ENCODE measurements around the gene ASCC3. TPM values are rescaled to one million over a fixed set of nuclear protein-coding genes. Genes with fewer than 3 reads are reported as not detected.

Gene ASCC3
- total RNA-seq, 1 donor from 2014 or later, result 47.8 TPM

- Mint-ChIP-seq H3K4me3 (no peak overlapping the region), H3K36me3 (ENCODE audit: low read depth) (peaks cover 6% of the 10 kb centered on the region), H3K9me3 (no peaks in the 10 kb centered on the region), H3K27ac (no peak overlapping the region), H3K27me3 (no peaks in the 10 kb centered on the region), H3K4me1 (peaks cover 13% of the 10 kb centered on the region)
- ChIA-PET POLR2A (interaction anchor here (0.8 kb wide), 1 partner anchor 151 kb away, joined by 3 read pairs; the partner anchor contains the start of gene ASCC3), CTCF (interaction anchor here (1.0 kb wide), 1 partner anchor 10 kb away, joined by 5 read pairs; no protein-coding TSS in a partner anchor)
- no peak for TF ChIP-seq CTCF (IDR thresholded peaks at IDR 0.05)
- ATAC-seq (ENCODE audit: low read depth) (no peak), DNase-seq (no peak)
- intact Hi-C loops (cut with micrococcal nuclease), result loop anchor here (5.0 kb wide), 1 partner anchor 152 kb away; the partner anchor contains the start of gene ASCC3
Observed at GRCh38 chr6:100730001-100730980, 150.8 kb downstream of the ASCC3 start.

DNA sequence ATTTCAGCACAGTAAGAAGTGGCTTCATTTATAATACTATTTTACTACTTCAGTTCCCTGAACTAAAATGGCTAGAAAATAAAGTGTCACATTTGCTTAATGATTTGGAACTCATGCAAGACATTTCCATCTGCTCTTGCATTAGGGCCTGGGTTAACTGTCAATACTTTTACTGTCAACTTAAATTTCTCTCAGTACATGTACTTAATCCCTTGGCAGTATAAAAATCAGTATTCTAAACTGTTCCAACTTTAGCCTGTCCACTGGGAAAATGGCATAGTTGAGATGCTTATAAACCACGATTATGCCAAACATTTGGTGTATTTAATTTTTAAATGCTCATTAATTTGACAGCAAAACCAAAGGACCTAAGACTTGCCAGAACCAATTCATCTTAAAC is 154.5 kb downstream of the ASCC3 start:
- DNase-seq (no peak), ATAC-seq (ENCODE audit: low read depth) (no peak)
- intact Hi-C loops (cut with micrococcal nuclease), result no loop called here
- CTCF ChIA-PET, result no interaction called here
- Mint-ChIP-seq H3K4me1 (peaks cover 13% of the 10 kb centered on the region), H3K27me3 (no peaks in the 10 kb centered on the region), H3K4me3 (no peak overlapping the region), H3K9me3 (no peaks in the 10 kb centered on the region), H3K36me3 (ENCODE audit: low read depth) (peaks cover 29% of the 10 kb centered on the region), H3K27ac (no peak overlapping the region)
- POLR2A ChIA-PET, result no interaction called here
- TF ChIP-seq CTCF (IDR thresholded peaks at IDR 0.05), result no peak

GRCh38 chr6:100724696-100725095 is 156.4 kb downstream of the ASCC3 start:
- ATAC-seq (ENCODE audit: low read depth), result no peak
- ChIA-PET POLR2A (no interaction called here), CTCF (no interaction called here)
- TF ChIP-seq CTCF (IDR thresholded peaks at IDR 0.05), result no peak
- Mint-ChIP-seq H3K27me3 (no peaks in the 10 kb centered on the region), H3K36me3 (ENCODE audit: low read depth) (peaks cover 41% of the 10 kb centered on the region), H3K27ac (no peak overlapping the region), H3K9me3 (no peaks in the 10 kb centered on the region), H3K4me1 (peaks cover 8% of the 10 kb centered on the region), H3K4me3 (no peak overlapping the region)
- intact Hi-C loops (cut with micrococcal nuclease), result loop anchor here (5.0 kb wide), 1 partner anchor 607 kb away; no protein-coding TSS in a partner anchor
- no peak for DNase-seq

GRCh38 chr6:100724222-100724621 is 156.9 kb downstream of the ASCC3 start:
- CTCF ChIA-PET, result no interaction called here
- Mint-ChIP-seq H3K27ac (no peak overlapping the region), H3K4me1 (peaks cover 8% of the 10 kb centered on the region), H3K36me3 (ENCODE audit: low read depth) (peaks cover 41% of the 10 kb centered on the region), H3K9me3 (no peaks in the 10 kb centered on the region), H3K4me3 (no peak overlapping the region), H3K27me3 (no peaks in the 10 kb centered on the region)
- POLR2A ChIA-PET, result no interaction called here
- intact Hi-C loops (cut with micrococcal nuclease), result loop anchor here (5.0 kb wide), 1 partner anchor 607 kb away; no protein-coding TSS in a partner anchor
- no peak for TF ChIP-seq CTCF (IDR thresholded peaks at IDR 0.05)
- ATAC-seq (ENCODE audit: low read depth), result no peak
- no peak for DNase-seq

DNA sequence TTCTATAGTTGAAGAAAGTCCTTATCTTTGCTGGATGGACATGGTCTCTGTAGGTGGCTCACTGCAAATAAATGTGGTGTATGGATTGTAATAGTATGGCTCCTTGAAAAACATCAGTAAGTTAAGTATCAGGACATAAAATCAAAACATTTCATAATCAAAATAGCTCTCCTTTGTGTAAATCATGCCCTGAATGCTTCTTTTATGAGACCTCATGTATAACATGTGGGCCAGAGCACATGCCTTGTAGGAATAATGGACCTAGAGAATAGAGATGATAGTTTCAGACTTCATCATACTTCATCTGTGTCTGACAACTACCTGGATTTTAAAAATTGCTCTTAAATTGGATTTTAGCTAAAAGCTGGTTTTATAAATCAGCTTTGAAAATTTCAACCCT is 159.9 kb downstream of the ASCC3 start:
- ATAC-seq (ENCODE audit: low read depth) (no peak), DNase-seq (no peak)
- POLR2A ChIA-PET, result no interaction called here
- Mint-ChIP-seq H3K9me3 (no peaks in the 10 kb centered on the region), H3K4me1 (peaks cover 8% of the 10 kb centered on the region), H3K27ac (no peak overlapping the region), H3K36me3 (ENCODE audit: low read depth) (peaks cover 45% of the 10 kb centered on the region), H3K27me3 (no peaks in the 10 kb centered on the region), H3K4me3 (no peak overlapping the region)
- CTCF ChIA-PET, result no interaction called here
- TF ChIP-seq CTCF (IDR thresholded peaks at IDR 0.05), result no peak
- intact Hi-C loops (cut with micrococcal nuclease), result loop anchor here (5.0 kb wide), 1 partner anchor 604 kb away; no protein-coding TSS in a partner anchor
